NCI-H2196 treated with DMSO at 0.1 percent for 48 hours (cell line): ENCODE results near the gene CNTFR.
"Not testable (repeated sequence)": the region's sequence is repeated elsewhere in the genome, so short reads cannot be mapped to it uniquely, and the experiment has no call there.

Source experiments
- DNase-seq: peaks from one replicate; lab custom pipeline; 2025; ENCODE audit not compliant: unreplicated experiment; lab: John Stamatoyannopoulos, UW

The CNTFR gene, protein sequence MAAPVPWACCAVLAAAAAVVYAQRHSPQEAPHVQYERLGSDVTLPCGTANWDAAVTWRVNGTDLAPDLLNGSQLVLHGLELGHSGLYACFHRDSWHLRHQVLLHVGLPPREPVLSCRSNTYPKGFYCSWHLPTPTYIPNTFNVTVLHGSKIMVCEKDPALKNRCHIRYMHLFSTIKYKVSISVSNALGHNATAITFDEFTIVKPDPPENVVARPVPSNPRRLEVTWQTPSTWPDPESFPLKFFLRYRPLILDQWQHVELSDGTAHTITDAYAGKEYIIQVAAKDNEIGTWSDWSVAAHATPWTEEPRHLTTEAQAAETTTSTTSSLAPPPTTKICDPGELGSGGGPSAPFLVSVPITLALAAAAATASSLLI

DNA sequence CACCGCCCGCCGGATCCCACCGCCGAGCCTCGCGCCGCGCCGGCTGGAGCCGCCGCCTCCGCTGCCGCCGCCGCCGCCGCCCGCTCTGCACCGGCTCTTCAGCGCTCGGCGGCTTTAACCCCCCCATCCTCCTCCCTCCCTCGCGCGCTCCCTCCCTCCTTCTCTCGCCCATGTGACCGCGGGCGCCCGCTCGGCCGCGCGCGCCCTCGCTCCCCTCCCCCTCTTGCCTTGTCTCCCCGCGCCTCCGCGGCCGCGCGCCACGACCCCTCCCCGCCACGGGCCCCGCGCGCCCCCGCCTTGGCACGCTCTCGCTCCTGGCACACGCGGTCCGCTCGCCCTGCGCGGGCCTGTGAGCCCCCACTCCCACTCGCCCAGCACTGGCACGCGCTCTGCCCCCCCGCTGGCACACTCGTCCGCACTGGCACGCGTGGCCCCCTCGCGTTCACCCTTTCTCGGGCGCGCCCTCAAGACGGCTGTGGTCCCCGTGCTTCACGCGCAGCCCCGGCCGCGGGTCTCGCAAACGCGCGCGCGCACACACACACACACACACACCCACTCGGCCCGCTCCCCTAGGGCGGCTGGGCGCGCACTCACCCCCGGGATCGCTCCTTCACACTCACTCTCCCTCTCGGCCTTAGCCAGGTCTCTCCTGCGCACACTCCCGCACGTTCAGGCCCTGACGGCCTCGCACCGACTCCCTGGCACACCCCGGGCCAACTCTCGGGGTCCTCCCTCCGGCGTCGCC lies at the start of gene CNTFR:
Gene CNTFR, minus strand, starts transcription at position 89 of the 745 bp plus-strand sequence. CDS start 20,743 bp downstream, outside the sequence.
- DNase-seq: peak; percentile 57

DNA sequence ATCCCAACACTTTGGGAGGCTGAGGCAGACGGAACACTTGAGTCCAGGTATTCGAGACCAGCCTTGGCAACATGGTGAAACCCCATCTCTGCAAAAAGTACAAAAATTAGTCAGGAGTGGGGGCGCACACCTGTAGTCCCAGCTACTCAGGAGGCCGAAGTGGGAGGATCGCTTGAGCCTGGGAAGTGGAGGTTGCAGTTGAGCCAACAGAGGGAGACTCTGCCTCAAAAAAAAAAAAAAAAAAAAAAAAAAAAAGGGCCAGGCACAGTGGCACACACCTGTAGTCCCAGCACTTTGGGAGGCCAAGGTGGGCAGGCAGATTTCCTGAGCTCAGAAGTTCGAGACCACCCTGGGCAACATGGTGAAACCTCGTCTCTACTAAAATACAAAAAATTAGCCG lies 49.8 kb upstream of the CNTFR start:
- DNase-seq: not testable (repeated sequence)

DNA sequence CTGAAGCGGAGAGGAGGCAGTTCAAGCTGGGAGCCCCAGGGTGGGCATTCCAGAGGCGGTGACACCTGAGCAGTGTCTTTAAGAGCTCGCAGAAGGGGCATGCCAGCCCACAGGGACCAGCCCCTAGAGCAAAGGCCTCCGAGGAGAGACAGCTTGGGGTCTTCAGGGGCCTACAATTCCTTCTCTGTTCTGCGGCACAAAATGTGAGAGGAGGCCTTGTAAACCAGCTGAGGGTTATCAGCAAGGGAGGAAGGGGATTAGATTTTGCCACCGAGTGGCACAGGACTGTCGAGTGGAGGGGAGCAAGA lies 48.6 kb upstream of the CNTFR start:
- no peak for DNase-seq

DNA sequence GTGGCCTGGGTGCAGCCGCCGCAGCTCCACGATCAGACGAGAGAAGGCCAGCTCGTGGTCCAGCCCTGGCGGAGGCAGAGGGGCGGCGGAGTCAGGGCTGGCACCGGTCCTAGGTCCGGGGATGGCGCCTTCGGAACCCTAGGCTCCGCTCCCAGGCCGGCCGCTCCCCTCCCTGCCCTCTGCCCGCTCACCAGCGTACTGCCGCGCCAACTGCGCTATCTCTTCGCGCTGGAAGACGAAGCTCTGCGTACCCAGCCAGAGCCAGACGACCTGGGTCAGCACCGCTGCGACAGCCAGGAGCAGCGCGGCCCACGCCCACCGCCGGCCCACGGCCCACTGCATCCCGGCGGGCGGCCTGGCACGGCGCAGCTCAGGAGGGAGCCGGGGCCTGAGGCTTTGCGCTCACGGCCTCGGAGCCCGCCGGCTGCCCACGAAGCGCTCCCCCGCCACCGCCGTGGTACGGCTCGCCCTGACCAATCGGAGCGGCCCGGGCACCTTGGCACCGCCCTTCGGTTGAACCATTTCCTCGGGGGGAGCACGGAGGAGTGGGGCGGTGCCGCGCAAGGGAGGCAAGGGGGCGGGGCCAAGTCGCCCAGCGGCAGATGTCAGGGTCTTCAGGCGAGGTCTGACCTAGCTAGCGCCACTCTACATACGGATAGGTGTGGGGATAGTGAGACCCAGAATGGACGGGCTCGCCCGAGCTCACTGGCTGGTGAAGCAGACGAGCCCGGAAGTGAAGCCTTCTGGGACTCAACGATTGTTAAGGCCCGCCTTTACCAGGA lies 48.0 kb upstream of the CNTFR start, which contains the start of gene SIGMAR1:
Gene SIGMAR1, minus strand, starts transcription at position 432 of the 782 bp plus-strand sequence. Its CDS starts 90 bp downstream, at position 342.
- peak; percentile 88 for DNase-seq

DNA sequence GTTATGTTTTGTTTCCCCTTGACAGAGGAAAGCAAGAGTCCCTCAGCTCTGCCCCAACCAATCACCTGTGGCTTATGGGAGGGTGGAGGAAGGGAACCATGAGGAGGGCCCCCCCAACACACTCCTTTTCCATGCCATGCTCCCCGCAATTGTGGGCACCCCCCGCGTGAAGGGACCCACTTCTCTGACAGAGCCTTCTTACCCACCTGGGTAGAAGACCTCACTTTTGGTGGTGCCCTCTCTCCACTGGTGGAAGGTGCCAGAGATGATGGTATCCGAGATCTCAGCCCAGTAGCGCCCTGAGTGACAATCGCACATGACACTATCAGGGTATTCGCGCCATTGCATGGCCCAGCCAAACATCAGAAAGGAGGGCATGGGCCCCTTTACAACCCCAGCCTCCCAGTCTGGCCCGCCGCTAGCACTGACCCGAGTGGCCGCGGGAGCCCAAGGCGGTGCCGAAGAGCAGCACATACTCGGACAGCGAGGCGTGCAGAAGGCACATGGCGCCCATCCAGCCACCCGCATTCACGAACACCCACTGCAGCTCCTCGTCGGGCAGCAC lies 47.3 kb upstream of the CNTFR start:
- DNase-seq: no peak

DNA sequence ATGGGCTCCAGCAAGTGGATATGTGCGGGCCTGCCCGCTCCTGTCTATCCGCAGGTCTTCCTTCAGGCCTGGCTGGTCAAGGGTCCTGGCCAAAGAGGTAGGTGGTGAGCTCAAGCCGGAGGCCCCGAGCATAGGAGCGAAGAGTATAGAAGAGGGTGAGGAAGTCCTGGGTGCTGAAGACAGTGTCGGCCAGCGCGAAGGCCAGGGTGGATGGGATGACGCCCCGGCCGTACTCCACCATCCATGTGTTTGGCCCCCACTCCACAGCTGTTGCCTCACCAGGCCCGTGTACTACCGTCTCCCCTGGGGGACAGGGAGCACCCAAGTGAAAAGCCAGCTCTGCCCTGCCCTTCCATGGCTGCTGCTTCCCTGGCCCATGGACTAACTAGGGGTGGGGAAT lies 46.0 kb upstream of the CNTFR start:
- no peak for DNase-seq

DNA sequence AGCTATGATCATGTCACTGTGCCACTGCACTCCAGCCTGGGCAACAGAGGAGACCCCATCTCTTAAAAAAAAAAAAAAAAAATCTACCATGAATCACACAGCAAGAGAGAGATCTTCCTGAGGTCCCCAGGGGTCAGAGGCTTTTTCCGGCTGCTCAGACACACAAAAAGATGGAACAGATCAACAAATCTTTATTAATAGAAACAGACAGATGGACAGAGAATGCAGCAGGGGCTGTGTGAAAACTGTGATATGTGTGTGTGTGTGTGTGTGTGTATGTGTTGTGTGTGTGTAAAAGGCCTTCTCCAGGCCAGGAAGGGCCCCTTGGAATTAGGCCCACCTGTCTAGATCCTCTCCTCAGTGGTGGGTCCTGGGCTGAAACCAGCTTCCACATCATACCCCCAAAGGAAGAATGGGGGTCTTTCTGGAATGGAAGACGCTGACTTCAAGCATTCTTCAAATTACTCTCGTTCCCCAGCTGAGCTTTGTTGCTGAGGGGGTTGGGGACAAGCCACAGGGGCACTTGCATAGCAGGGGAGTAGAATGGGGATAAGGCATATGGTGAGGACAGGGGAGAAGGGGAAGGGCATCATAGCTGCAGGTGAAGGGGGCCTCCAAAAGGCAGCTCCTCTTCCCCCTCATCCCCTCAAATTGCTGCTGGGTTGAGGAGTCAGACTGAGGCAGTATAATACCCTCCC lies 45.2 kb upstream of the CNTFR start:
- DNase-seq: no peak

DNA sequence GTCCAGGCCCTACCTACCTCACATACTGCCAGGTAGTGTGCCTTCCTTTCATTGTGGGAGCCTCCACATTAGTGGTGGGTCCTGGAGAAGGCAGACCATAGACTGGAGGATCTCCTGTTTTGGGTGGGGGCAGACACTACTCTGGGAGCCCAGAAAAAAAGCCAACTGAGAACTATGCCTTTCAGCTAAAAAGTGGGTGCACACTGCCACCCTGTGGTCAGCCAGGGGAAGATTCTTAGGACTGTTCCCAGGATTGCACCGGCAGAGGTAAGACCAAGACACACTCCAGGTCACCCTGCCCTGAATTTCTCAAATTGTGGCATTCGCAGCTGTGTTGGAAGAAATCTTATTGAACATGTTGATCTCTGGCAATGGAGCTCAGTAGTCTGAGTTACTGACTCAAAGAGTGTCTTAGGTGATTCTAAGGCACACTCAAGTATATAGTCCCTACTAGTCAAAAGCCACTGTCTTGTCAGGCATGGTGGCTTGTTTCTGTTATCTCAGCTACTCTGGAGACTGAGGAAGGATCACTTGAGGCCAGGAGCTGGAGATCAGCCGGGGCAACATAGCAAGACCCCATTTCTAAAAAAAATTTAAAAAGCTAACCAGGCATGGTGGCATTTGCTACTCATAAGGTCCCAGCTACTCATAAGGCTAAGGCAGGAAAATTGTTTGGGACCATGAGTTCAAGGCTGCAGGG lies 44.5 kb upstream of the CNTFR start:
- peak; percentile 51 for DNase-seq

DNA sequence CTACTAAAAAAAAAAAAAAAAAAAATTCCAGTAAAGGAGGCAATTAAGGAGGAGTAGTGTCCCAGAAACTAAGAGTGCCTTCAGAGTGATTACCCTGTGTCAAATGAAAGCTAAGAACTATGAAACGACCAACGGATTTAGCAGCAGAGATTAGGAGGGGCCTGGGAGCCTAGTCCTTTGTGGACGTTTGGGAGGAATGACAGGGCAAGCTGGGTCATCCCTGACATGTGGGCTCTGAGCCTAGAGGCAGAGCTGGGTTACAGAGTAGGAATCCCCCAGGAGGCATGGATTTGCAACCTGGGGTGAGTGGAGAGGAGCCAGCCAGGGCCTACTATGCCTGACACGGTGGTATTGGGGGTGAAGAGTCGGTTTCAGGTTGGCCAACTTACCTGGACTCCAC lies 43.6 kb upstream of the CNTFR start:
- DNase-seq: no peak

DNA sequence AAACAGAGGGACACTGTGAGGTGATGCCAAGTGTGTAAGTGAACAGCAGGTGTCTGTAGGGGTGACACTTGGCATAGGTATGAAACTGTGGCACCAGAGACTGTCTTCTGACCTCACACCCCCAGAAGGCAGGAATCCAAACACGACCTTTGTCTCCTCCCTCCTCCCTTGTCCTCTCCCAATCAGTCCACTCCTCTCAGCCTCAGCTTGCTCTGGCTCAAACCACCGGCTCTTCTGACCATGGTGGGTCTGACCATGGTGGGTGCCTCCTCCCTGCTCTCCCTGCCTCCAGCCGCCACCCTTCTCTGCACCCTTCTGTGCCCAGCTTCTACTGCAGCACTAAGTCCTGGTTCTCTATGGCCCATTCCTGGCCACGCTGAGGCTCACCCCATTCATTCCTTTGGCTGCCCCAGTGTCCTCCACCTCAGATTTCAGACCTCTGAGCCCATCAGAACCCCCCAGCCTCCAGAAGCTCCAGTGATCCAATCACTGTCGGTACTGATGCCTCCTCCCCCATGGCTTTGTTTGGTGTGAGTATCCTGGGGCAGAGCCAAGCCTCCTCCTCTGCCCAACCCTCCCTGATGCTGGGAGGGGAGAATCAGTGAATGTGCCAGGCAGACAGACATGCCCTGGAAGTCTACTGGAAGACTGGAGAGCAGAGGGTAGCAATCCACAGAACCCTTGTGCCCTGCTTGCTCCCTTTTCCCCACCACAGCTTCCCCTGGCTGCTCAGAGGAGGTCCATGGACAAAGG lies 41.1 kb upstream of the CNTFR start:
- DNase-seq: no peak

DNA sequence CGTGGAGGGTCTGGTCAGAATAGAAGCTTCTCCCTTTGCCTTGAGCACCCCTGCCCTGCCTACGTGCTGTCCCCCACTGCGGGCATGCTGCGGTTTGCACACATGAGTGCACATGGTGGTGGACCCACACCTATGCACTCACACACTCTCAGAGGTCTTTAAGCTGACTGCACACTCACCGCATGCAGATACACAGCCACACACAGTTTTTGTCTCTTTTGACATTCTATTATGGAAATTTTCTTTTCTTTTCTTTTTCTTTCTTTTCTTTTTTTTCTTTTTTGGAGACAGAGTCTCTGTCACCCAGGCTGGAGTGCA lies 39.9 kb upstream of the CNTFR start:
- no peak for DNase-seq

DNA sequence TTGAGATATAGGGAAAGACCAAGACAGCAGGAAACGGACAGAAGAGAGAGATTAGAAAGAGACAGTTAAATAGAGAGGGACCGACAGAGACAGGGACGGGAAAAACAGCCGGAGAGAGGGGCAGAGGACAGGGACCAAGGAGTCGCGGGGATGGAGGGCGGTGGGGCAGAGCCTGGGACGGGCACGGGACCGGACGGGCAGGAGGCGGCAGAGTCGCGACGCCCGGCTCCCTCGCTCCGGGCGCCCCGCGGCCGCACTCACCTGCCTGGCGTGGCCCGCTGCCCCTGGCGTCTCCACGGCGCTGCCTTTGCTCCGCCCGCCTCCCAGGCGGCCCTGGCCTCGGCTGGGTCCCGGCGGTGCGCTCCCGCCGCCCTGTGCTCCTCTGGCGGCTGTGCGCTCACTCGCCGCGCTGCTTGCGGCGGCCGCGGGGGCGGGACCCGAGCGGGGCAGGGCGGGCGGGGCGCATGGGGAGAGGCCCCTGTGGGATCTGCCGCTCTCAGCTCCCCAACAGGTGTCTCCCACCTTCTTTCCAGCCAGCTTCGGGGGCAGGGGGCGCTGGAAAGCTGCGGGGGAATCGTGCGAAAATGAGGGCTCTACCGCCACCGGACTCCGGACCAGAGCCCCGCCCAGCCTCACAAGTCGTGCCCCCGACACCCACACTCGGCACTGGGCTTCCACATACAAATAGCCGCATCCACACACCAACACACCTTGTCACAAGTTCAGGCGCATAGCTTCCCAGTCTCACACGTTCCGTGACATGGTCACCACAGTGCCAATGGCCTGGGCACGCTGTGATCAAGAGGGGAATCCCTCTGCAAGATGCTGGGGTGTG lies 39.3 kb upstream of the CNTFR start, which contains the start of gene ARID3C:
Gene ARID3C, minus strand, starts transcription at position 411 of the 835 bp plus-strand sequence. CDS start 1,052 bp downstream, outside the sequence.
- no peak for DNase-seq

DNA sequence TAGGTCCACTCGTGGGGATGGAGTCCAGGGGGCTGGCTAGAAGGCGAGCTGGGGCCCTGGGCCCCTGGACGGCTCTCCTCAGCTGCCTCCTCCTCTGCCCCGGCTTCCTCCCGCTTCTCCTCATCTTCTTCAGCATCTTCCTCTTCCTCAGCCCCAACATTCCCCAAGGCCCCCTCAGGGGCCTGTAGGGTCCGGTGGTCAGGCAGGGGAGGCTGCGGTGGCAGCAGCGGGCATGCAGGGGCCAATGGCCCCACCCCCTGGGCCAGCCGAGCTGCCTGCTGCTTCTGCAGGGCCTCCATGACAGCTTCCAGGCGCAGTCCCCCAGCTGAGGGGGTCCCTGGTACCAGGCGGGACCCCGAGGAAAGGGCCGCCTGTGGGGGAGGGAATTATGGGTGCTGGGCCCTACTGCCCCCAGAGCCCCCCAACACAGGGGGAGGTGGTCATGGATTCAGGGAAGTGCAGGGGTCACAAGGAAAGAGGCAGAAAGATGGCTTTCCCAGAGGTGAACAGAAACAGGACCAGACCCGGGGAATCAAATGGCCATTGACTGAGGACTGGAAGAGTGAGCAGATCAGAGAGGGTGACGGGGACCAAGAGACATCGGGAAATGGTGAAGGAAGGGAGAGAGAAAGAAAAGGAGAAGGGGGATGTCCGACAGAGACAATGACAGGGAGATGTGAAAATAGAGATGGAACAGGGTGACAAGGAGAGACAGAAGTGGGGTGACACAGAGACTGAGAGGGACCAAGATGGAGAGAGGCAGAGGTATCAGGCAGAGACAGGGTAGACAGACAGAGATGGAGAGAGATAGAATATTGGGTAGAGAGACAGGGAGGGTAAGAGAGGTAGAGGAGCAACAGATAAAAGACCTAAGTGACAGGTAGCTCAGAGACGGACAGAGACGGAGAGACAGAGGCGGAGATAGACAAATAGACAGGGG lies 38.5 kb upstream of the CNTFR start:
- DNase-seq: no peak

DNA sequence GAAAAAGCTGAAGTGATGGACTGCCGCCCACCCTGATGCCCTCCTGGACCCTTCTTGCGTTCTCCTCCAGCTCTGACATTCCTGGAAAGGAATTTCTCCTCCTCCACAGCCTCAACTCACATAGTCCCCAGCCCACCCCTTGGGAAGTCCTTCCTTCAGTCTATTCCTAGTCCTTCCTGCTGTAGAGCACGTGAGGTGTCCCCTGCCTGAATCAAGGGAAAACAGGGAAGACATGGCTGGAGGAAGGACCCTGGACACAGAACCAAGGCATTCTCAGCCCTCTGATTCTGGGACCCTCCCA lies 35.6 kb upstream of the CNTFR start:
- no peak for DNase-seq

DNA sequence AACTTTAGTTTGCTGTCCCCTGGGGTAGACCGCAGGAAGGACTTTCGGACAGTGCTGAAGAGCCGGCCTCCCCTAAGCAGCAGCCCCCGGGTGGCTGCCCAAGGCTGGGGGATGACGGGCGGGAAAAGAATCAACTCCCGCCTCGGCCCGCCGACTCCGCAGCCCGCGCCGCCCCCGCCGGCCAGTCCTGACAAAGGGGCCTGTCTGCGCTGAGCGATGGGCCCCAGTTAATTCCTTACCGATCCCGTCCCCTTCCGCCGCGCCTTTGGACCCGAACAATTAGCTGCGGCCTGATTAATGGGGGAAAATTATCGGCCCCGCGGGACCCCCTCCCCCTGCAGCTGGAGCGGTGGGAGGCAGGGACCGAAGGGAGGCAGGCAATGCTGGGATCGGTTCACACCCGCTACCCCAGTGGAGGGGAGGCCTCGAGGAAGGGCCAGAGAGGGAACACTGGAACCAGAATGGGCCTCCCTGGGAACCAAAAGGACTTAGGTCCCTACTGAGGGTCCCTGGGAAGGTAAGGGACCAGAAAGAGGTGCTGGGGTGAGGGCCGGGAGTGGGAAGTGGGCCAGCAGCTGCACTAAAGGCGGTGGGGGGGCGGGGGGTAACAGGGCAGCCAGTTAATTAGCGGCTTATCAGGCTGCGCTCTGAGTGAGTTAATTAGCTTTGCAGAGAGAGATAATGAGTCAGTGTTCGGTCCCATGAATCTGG lies 35.1 kb upstream of the CNTFR start:
- DNase-seq: no peak

DNA sequence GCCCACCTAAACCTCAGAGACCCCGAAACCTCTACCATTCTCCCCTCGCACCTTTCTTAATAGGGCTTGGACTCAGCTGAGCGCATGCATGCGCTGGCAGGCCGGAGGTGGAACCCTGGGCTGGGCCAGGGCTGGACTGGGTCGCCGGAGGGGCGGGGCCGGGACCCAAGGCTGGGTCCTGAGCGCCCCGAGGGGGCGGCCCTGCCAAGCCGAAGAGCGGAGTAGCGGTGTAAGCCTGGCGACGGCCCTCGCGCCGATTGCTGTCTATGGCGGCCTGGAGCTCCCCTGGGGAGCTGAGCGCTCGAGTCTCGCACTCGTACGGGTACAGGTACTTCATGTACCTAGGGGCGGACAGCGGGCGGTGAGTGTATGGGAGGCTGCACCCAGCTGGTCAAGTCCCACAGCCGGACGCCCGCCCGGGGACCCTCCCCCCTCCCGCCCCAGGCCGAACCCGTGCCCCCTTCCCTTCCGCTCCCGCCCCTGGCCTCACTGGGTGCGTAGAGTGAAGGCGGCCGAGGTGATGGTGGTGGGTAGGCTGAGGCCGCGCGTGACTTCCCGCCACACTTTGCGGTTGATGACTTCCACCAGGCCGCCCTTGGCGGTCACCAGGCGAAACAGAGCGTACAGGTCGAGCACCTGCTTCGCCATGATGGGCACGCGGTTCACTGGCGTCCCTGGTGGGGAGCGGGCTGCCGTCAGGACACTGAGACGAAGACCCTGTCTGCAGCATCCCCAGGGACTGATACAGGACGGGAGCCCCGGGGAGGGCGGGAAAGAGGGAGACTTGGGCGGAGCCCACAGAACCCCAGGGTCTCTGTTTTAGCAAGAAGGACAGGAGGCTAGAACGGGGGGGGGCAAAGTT lies 34.1 kb upstream of the CNTFR start:
- no peak for DNase-seq
